Measurements from ENCODE around the gene NAT9.

Gene NAT9

GRCh38 chr17:74760404-74761105, 15.6 kb downstream of the NAT9 start:
- no peak for DNase-seq (ENCODE audit: extremely low read depth, low read depth)
- no peak for TF ChIP-seq CTCF (IDR thresholded peaks at IDR 0.05; ENCODE audit: low read depth, low read length)

- TF ChIP-seq CTCF (IDR thresholded peaks at IDR 0.05; ENCODE audit: low read depth, low read length), result no peak
- DNase-seq (ENCODE audit: extremely low read depth, low read depth), result no peak
These were observed 16.2 kb downstream of the NAT9 start for GRCh38 chr17:74759941-74760340.

- TF ChIP-seq CTCF (IDR thresholded peaks at IDR 0.05; ENCODE audit: low read depth, low read length), result no peak
- no peak for DNase-seq (ENCODE audit: extremely low read depth, low read depth)
These were observed 16.8 kb downstream of the NAT9 start for GRCh38 chr17:74759243-74759801.

- no peak for TF ChIP-seq CTCF (IDR thresholded peaks at IDR 0.05; ENCODE audit: low read depth, low read length)
- no peak for DNase-seq (ENCODE audit: extremely low read depth, low read depth)
These were observed 17.3 kb downstream of the NAT9 start for GRCh38 chr17:74758848-74759168.

GRCh38 chr17:74757931-74758847, 18.0 kb downstream of the NAT9 start:
- DNase-seq (ENCODE audit: extremely low read depth, low read depth), result no peak
- no peak for TF ChIP-seq CTCF (IDR thresholded peaks at IDR 0.05; ENCODE audit: low read depth, low read length)

- DNase-seq (ENCODE audit: extremely low read depth, low read depth), result no peak
These were observed 18.6 kb downstream of the NAT9 start for GRCh38 chr17:74757502-74757901.

More at GRCh38 chr17:74757502-74757901, 18.6 kb downstream of the NAT9 start:
- no peak for TF ChIP-seq CTCF (IDR thresholded peaks at IDR 0.05; ENCODE audit: low read depth, low read length)
